Ureter (tissue), 1 donor: Measurements from ENCODE around the gene IKZF4. TPM values are rescaled to one million over a fixed set of nuclear protein-coding genes. Genes with fewer than 3 reads are reported as not detected.
A peak's percentile ranks its signal among the peaks of the same experiment; 100 is the strongest.
"Not testable (repeated sequence)": the region's sequence is repeated elsewhere in the genome, so short reads cannot be mapped to it uniquely, and the experiment has no call there.

Experiments used
- DNase-seq: peaks from one replicate; pipeline ENCODE4 v3.0.0-alpha.2; 2020; ENCODE audit warnings: low spot score
- total RNA-seq: library from RNA; stranded (reverse); gene quantifications from one replicate; pipeline ENCODE4 v1.2.4, GENCODE V29; 2023
- donor health status: DM: yes; HTN: yes; CAD: no.

The IKZF4 gene
- total RNA-seq: 14.6 TPM

- peak; percentile 68 for DNase-seq
These were observed at the start of gene IKZF4 for GRCh38 chr12:56020423-56021184. Gene IKZF4 (plus strand): TSS chr12:56021043. CDS start chr12:56021494, 451 bp downstream.

DNA sequence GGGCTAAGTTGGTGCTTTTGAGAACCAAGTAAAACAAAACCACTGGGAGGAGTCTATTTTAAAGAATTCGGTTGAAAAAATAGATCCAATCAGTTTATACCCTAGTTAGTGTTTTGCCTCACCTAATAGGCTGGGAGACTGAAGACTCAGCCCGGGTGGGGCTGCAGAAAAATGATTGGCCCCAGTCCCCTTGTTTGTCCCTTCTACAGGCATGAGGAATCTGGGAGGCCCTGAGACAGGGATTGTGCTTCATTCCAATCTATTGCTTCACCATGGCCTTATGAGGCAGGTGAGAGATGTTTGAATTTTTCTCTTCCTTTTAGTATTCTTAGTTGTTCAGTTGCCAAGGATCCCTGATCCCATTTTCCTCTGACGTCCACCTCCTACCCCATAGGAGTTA lies 48.8 kb upstream of the IKZF4 start:
- DNase-seq: no peak

DNA sequence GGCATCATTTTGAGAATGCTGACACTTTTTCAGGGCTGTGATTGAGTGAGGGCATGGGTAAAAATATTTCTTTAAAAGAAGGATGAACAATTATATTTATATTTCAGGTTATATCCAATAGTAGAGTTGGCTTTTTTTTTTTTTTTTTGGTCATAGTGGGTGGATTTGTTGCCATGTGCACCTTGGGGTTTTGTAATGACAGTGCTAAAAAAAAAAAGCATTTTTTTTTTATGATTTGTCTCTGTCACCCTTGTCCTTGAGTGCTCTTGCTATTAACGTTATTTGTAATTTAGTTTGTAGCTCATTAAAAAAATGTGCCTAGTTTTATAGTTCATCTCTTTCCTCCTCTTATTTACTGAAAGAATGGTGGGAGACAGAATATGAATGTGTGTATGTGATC lies 48.4 kb upstream of the IKZF4 start:
- DNase-seq: no peak

- DNase-seq: no peak
These were observed 47.8 kb upstream of the IKZF4 start for GRCh38 chr12:55972911-55973598.

- peak; percentile 99 for DNase-seq
These were observed 47.1 kb upstream of the IKZF4 start, which contains the start of gene RAB5B for GRCh38 chr12:55973599-55974307. Gene RAB5B (plus strand): TSS chr12:55974078. CDS start chr12:55986961, 12,883 bp downstream.

GRCh38 chr12:55974308-55974730 lies 46.5 kb upstream of the IKZF4 start:
- DNase-seq: peak; percentile 68

- no peak for DNase-seq
These were observed 42.5 kb upstream of the IKZF4 start for GRCh38 chr12:55978393-55978792.

GRCh38 chr12:55979069-55979468 lies 41.8 kb upstream of the IKZF4 start:
- DNase-seq: no peak

DNA sequence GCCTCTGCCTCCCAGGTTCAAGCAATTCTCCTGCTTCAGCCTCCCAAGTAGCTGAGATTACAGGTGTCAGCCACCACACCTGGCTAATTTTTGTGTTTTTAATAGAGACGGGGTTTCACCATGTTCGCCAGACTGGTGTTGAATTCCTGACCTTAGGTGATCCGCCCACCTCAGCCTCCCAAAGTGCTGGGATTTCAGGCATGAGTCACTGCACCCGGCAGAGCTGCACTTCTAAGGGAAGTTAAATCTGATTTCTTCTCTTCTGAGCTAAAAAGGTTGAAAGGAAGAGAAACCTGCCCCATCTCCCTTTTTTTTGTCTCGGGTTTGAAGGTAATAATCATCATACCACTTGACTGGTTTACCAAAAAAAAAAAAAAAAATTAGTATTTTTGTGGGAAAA lies 39.0 kb upstream of the IKZF4 start:
- DNase-seq: not testable (repeated sequence)

DNA sequence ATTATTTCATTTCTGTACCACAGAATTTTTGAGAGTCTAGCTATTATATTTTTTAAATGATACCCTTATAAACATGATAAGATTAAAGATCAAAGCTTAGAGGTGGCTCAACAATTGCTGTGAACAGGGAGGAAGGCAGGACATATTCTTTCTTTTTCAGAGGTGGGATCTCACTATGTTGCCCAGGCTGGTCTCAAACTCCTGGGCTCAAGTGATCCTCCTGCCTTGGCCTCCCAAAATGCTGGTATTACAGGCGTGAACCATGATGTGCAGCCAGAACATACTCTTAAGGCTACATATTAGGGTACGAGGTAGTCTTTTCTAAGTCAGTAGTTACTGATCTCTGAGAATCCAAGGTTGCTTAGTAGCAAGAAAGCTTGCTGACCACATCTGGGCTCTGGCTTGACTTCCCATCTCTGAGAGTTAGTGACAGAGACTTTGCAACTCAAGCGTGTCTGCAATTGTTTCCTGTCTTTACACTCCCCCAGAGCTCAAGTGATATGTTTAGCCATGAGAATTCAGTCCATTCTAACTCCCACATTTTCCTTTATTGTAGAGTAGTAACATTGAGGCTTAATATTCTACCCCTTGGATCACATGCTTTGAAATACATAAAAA lies 38.4 kb upstream of the IKZF4 start:
- no peak for DNase-seq

DNA sequence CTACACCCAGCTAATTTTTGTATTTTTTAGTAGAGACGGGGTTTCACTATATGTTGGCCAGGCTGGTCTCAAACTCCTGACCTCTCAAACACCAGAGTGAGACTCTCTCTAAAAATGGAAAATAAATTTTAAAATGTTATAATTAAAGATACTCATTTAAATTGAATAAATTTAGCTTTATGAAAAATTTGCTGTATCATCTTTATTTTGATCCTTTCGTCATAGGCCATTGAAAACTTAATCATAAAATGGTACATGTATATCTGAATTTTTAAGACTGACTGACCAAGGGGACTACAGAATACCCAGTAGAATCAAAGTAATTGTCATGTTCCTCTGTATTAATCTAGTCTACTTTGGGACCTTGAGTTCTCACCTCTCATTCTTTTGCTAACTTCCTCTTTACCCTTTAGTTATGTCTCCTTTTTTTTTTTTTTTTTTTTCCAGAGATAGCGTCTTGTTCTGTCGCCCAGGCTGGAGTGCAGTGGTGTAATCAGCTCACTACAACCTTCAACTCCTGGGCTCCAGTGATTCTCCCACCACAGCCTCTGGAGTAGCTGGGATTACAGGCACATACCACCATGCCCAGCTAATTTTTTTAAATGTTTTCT lies 37.5 kb upstream of the IKZF4 start:
- no peak for DNase-seq

DNA sequence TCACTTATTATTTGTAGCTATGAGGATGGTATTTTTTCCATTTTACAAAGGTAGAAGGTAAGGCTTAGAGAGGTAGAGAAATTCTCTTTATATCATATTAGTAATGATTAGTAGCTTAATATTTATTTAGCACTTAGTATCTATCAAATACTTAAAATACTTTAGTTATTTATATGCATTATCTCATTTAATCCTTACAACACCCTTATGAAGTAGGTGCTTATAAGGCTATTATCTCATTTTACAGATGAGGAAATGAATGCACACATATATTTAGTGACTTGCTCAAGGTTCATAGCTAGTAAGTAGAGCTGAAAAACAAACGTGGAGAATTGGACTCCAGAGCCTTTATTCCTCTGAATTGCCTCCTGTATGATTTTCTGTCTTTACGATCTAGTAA lies 36.0 kb upstream of the IKZF4 start:
- DNase-seq: no peak

DNA sequence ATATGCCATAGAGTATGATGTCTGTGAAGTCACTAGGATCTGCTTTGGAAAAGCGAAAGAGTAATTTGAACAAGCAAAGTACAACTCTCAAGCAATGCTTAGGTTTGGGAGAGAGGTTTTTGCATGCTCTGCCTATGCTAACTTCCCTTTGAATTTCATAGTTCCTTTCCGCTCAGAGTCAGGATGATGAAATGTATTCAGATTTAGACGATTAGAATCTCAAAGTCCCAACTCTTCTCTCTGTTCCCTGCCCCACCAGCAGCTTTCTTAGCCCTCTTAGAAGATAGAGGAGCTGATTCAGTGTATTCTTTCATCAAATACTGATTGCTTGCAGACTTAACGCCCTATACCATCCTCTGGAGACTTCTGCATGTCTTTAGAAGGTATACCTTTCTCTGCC lies 35.5 kb upstream of the IKZF4 start:
- DNase-seq: no peak

DNA sequence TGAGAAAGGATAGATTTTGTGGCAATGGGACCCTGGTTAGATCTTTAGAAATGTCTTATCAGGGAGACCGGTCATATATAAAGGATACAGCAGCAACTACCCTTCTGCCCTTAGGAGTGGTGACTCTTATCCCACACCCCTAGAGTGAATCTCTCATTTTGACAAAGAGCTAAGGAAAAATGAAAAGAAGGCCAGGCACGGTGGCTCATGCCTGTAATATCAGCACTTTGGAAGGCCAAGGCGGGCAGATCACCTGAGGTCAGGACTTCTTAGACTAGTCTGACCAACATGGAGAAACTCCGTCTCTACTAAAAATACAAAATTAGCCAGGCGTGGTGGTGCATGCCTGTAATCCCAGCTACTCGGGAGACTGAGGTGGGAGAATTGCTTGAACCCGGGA lies 34.9 kb upstream of the IKZF4 start:
- not testable (repeated sequence) for DNase-seq

DNA sequence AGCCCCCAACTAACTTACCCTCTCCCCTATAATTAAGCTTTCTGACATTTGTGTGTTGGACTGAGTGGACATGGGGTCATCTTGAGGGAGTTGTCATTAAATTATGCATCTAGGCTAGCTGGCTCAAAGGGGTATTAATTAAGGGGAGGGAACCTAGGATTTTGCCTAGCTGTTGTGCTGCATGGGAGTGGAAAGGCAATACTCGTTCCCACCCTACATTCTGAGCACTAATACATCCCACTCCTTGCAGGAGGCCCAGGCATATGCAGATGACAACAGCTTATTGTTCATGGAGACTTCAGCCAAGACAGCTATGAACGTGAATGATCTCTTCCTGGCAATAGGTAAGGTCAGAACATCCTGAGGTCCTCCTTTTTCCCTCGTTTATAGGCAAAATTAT lies 29.7 kb upstream of the IKZF4 start:
- DNase-seq: no peak

- DNase-seq: no peak
These were observed 27.5 kb upstream of the IKZF4 start for GRCh38 chr12:55993230-55993853.

DNA sequence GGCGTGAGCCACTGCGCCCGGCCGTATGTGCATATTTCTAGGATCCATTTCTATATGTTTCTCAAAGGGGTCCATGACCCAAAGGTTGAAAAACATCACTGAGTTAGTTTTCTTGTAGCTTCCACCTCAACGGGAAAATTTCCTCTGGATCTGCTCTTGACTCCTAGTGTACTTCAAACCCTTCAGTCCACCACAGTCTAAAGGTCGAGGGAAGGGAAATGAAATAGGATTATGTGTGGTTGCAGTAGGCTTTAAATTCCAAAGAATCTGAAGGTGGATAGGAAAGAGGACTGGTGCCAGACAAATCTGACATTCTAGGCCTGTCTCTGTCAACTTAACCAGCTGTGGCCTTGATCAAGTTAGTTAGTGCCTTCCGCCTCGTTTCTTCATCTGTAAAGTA lies 25.5 kb upstream of the IKZF4 start:
- DNase-seq: no peak

DNA sequence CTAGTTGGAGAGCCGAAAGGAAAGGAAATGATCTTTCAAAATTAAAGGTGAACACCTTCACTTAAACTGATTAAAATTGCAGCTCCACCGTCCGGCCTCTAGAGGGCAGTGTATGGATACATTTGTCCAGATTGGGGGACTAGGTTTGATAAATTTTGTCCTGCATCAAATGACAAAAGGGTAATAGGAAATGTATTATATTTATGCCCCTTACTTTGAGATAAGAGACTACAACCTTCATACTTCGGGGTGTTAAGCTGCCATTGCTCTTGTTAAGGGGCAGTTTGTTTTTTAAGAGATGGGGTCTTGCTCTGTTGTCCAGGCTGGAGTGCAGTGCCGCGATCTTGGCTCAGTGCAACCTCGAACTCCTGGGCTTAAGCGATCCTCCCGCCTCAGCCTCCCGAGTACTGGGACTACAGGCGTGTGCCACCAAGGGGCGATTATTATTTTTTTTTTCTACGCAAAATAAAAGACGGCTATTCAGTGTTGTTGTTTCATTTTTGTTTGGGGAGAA lies 24.6 kb upstream of the IKZF4 start:
- peak; percentile 74 for DNase-seq

GRCh38 chr12:55996715-55997534 lies 23.9 kb upstream of the IKZF4 start, which contains the start of gene SUOX:
Gene SUOX (plus strand): TSS chr12:55997276. CDS start chr12:56002222, 4,946 bp downstream.
- DNase-seq: peak; percentile 98

DNA sequence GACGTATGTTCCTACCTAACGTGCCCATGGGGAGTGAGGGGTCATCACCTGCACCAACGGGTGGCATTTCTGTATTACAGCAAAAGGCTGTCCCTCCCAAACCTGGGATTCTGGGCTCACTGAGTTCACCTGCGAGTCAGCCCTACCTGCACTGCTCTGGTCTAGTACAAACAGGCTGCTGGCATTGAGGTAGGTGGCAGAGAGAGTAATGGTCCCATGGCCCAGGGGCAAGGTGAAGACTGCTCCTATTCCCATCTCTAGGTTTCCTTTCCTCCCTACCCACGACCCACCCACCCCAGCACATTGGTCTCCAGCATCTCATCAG lies 23.3 kb upstream of the IKZF4 start:
- DNase-seq: no peak
